Naive B cell (primary cell): Measurements from ENCODE around the gene MARK1. TPM values are rescaled to one million over a fixed set of nuclear protein-coding genes. Genes with fewer than 3 reads are reported as not detected.

ENCODE experiments used
- ATAC-seq, 2 donors: fragments of 150-1000 bp; cut with Tn5 transposase; 2 replicates each; pipeline ENCODE4 v1.10.0; 2021; ENCODE audit warnings: low read depth in 2 of 2, mild to moderate bottlenecking in 2 of 2, moderate library complexity in 2 of 2
- DNase-seq: peaks from one replicate; pipeline ENCODE4 v3.0.0; 2022
- H3K27ac Mint-ChIP-seq, 6 donors: one replicate each; pipeline ENCODE4 v1.8.0; 2020 to 2022; ENCODE audit warnings: mild to moderate bottlenecking in 6 of 6, mixed read lengths in 6 of 6, moderate library complexity in 5 of 6, inconsistent platforms in 2 of 6
- H3K27me3 Mint-ChIP-seq, 3 donors: one replicate each; pipeline ENCODE4 v1.8.0; 2021 to 2022; ENCODE audit warnings: mixed read lengths in 3 of 3, mild to moderate bottlenecking in 1 of 3
- H3K36me3 Mint-ChIP-seq, 2 donors: one replicate each; pipeline ENCODE4 v1.8.0; 2020 to 2022; ENCODE audit warnings: mixed read lengths in 2 of 2, inconsistent platforms in 1 of 2, mild to moderate bottlenecking in 1 of 2
- H3K4me1 Mint-ChIP-seq, 3 donors: one replicate each; pipeline ENCODE4 v1.8.0; 2020 to 2022; ENCODE audit warnings: mixed read lengths in 3 of 3, inconsistent platforms in 1 of 3, mild to moderate bottlenecking in 1 of 3, moderate library complexity in 1 of 3
- H3K4me3 Mint-ChIP-seq, 8 donors: one replicate each; pipeline ENCODE4 v1.8.0; 2020 to 2022; ENCODE audit warnings: mild to moderate bottlenecking in 8 of 8, mixed read lengths in 8 of 8, moderate library complexity in 8 of 8, inconsistent platforms in 2 of 8
- H3K9me3 Mint-ChIP-seq, 7 donors: one replicate each; pipeline ENCODE4 v1.8.0; 2020 to 2022; ENCODE audit warnings: mixed read lengths in 7 of 7, mild to moderate bottlenecking in 5 of 7, inconsistent platforms in 2 of 7, moderate library complexity in 1 of 7
- polyA plus RNA-seq, 6 donors: library from polyadenylated mRNA; unstranded; fragments of 300-500 nt; fragmentation: Illumina TruSeq; gene quantifications; one replicate each; pipeline ENCODE4 v1.2.3, GENCODE V29; 2021; ENCODE audit warnings: low read depth in 6 of 6

The MARK1 gene
- polyA plus RNA-seq = under 1 TPM in 2 of 6 donors, not detected in 4; 0.09 to 0.10 TPM

DNA sequence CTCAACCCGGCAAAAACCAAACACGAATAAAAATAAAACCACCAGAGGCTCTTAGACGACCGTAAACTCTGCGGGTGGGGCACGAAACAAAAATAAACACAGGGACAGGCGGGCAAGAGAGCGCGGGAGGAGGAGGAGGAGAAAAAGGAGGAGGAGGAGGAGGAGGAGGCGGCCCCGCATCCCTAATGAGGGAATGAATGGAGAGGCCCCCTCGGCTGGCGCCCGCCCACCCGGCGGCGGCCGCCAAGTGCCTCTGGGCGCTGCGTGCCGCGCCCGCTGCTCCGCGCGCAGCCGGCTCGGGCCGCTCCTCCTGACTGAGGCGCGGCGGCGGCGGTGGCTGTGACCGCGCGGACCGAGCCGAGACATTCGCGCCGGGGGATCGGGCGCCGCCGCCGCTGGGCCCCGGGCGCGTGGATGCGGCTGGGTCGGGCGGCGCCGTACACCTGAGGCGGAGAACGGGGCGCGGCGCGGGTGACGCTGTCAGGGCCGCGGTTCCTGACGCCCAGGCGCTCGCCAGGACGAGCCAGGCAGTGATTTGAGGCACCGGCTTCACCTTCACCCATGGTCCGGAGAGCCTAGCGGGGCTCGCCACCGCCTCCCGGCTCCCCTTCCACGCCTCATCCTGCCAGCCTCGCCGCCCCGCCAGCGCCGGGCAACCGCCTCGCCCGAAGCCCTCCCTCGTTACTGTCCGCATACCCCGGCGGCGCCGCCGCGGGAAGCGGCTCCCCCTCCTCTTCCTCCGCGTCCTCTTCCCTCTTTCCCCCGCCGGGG, at the start of gene MARK1:
TSS of gene MARK1 (plus strand) at position 229 of the 771 bp plus-strand sequence. CDS start 687 bp downstream, outside the sequence.
- ATAC-seq (peak; percentile 66 to 68), DNase-seq (no peak)
- peaks cover 0 to 14% (median 2%) of the 10 kb centered on the region in 7 donors for H3K9me3 Mint-ChIP-seq
- H3K4me3 Mint-ChIP-seq = peak within 1 kb of the TSS; percentile 76 to 92 (median 87)
- H3K27me3 Mint-ChIP-seq = peaks cover 64 to 70% (median 65%) of the 10 kb centered on the region in 3 donors
- H3K4me1 Mint-ChIP-seq = peaks cover 14 to 18% (median 16%) of the 10 kb centered on the region in 3 donors
- H3K27ac Mint-ChIP-seq = peak within 1 kb of the TSS in 4 of 6 donors; percentile 8 to 88 (median 30)
- peaks cover 0 to 9% of the 10 kb centered on the region in 2 donors for H3K36me3 Mint-ChIP-seq

DNA sequence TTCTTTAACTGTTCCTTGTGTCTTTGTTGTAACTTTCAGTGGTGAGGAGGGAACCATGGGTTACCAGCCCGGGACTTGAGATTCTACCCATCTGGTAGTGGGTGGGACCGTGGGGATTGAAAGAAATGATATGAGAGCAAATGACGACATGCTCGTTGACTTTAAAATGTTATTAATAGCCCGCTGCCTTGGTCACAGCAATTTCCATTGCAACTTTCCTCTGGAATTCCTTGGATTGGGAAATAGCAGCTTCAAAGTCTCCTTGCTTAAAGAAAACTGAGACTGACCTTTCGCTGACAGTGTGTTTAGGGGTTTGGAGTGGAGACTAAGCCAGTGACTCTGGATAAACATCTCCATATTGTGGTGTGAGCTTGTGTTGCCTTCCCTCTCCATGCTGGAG, 44.2 kb upstream of the MARK1 start:
- H3K36me3 Mint-ChIP-seq = no peaks in the 10 kb centered on the region
- no peak for ATAC-seq

DNA sequence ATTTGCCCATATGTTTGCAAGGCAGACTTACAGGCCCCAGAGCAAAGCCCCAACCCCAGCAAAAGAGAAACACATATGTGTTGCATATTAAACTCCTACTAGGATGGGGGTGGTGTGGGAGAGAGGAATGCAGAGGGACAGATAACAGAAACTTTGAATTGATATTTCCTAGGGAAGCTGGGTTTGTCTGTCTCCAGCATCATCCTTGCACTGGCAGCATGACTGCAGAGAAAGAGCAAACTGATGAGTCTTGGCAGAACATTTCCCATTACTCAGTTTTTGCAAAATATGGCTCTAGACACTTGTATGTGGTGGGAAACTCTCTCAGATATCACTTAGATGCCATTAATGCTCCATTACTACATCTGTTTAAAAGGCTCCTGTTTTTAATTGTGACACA, 43.8 kb upstream of the MARK1 start:
- no peak for ATAC-seq
- H3K4me1 Mint-ChIP-seq = no peaks in the 10 kb centered on the region
- H3K4me3 Mint-ChIP-seq = no peak overlapping the region
- H3K9me3 Mint-ChIP-seq = peaks cover 0 to 8% (median 0%) of the 10 kb centered on the region in 7 donors
- no peak overlapping the region for H3K27ac Mint-ChIP-seq
- no peak for DNase-seq
- peaks cover 8 to 18% (median 11%) of the 10 kb centered on the region in 3 donors for H3K27me3 Mint-ChIP-seq
- H3K36me3 Mint-ChIP-seq = no peaks in the 10 kb centered on the region

More for the DNA sequence above, 44.2 kb upstream of the MARK1 start:
- H3K4me1 Mint-ChIP-seq = no peaks in the 10 kb centered on the region
- H3K27ac Mint-ChIP-seq = no peak overlapping the region
- H3K9me3 Mint-ChIP-seq = peaks cover 0 to 8% (median 0%) of the 10 kb centered on the region in 7 donors
- no peak overlapping the region for H3K4me3 Mint-ChIP-seq
- peaks cover 4 to 18% (median 10%) of the 10 kb centered on the region in 3 donors for H3K27me3 Mint-ChIP-seq
- DNase-seq = no peak

DNA sequence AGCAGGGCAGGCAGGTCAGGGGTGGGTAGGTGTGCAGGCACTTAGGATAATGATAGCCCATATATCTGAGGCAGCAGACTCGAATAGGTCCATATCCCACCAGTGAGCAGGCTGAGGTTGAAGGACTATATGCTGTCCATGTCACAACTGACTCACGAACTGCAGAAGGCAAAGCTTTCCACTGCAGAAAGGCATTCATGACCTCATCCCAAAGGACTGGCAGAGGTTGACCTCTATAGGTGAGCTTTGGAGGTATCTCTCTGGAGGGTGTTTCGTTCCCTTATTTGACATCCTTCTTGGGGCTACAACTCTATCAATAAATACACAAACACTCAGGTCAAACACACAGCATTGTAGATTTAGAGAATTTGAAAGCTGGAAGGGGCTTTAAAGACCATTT, 42.8 kb upstream of the MARK1 start:
- Mint-ChIP-seq H3K9me3 (peaks cover 0 to 8% (median 0%) of the 10 kb centered on the region in 7 donors), H3K4me1 (no peaks in the 10 kb centered on the region), H3K27me3 (peaks cover 9 to 18% (median 9%) of the 10 kb centered on the region in 3 donors), H3K27ac (no peak overlapping the region), H3K4me3 (no peak overlapping the region), H3K36me3 (no peaks in the 10 kb centered on the region)
- DNase-seq (no peak), ATAC-seq (no peak)

DNA sequence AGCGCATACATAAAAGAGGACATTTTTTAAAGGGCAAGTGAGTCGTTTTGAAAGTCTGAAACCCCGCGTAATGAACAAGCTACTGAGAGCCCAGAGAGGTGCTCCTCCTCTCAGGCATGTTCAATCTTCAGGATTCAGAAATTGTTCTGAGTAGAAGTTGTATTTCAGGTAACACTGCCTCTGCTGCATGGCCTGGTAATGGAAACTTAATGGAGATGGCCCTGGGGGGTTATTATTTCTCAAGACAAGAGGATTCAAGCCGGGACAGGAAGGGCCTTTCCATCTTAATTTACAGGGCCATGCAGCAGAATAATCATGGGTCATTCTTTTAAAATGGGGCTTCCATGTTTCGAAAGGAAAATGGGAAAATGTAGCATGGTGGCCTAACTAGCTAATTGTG, 42.1 kb upstream of the MARK1 start:
- no peak for ATAC-seq
- Mint-ChIP-seq H3K36me3 (no peaks in the 10 kb centered on the region), H3K4me1 (no peaks in the 10 kb centered on the region), H3K27me3 (peaks cover 9 to 18% (median 9%) of the 10 kb centered on the region in 3 donors), H3K27ac (no peak overlapping the region), H3K9me3 (peaks cover 0 to 8% (median 0%) of the 10 kb centered on the region in 7 donors), H3K4me3 (no peak overlapping the region)
- DNase-seq = no peak

DNA sequence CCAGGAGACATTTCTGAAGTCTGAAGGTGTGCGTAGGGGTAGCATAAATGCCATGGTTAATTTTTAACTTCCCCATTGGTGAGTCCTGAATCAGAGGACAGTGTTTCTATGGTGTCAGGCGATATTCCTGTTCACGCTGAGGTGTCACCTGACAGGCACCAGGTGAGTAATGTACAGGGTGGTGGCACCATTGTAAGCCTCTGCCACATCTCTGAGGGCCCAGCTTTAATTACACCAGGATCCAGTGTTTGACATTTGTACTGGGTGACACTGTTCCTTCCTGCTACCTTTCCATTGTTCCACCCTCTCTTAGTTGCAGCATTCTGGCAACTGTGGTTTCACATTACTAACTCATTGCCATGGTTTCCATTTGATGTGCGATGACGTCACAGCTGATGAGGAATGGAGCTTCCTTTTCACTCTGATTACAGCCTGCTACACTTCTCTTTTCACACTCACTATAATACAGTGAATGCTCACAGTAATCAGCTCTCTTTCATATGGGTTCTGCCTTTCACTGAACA, 40.6 kb upstream of the MARK1 start:
- H3K36me3 Mint-ChIP-seq = no peaks in the 10 kb centered on the region
- no peak overlapping the region for H3K4me3 Mint-ChIP-seq
- peaks cover 0 to 4% (median 0%) of the 10 kb centered on the region in 7 donors for H3K9me3 Mint-ChIP-seq
- H3K4me1 Mint-ChIP-seq = no peaks in the 10 kb centered on the region
- DNase-seq (no peak), ATAC-seq (no peak)
- peaks cover 9 to 13% (median 9%) of the 10 kb centered on the region in 3 donors for H3K27me3 Mint-ChIP-seq
- no peak overlapping the region for H3K27ac Mint-ChIP-seq

DNA sequence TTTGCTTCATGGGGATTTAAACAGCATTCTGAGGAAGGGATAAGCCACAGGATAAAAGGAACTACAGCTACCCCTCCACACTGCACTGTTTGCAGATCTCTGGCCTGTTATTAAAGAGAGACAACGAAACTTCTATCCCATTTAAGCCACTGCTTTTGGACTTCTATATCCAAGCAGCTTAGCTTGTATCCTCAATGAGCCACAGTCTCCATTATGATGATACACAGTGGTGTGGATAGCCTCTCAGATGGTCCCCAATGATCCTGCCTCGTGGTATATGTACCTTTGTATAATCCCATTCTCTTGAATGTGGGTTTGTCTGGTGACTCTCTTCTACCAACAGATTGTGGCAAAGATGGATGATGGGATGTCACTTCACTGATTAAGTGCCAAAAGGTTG, 36.0 kb upstream of the MARK1 start:
- no peak overlapping the region for H3K4me3 Mint-ChIP-seq
- no peak for DNase-seq
- H3K36me3 Mint-ChIP-seq = no peaks in the 10 kb centered on the region
- H3K9me3 Mint-ChIP-seq = peaks cover 0 to 2% (median 0%) of the 10 kb centered on the region in 7 donors
- peaks cover 18 to 33% (median 18%) of the 10 kb centered on the region in 3 donors for H3K27me3 Mint-ChIP-seq
- no peak for ATAC-seq
- H3K27ac Mint-ChIP-seq = no peak overlapping the region
- no peaks in the 10 kb centered on the region for H3K4me1 Mint-ChIP-seq

DNA sequence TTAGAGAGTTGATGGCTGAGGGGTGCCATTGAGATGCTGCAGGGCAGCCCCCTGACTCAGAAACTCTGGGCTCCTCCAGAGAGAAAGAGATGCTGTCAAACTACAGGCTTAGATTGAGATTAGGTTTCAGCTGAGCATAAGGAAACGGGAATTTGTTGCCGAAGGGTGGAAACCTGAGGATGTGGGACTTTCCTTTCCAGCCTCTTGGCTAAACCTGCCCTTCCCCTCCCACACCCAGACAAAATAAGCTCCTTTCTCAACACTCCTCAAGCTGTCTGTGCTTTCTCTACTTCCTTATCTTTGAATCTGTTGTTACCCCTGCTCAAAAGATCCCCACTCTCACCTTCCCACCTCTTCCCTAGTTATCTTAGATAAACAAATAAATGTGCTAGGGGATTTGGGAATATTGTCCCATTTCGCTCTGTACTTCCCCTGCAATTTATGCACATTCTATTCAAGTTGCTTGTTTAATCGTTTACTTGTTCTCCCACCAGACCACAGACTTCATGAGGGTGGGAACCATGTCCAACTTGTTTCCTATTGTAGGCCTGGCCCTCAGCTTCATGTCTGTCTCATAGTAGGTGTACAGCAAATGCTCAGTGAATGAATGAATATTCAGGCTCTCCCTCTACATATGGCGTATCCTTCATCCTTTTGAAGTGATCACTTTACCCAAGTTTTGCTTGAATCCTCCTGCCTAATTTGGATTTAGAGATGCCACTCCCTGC, 30.6 kb upstream of the MARK1 start:
- Mint-ChIP-seq H3K9me3 (peaks cover 0 to 2% (median 0%) of the 10 kb centered on the region in 7 donors), H3K4me1 (no peaks in the 10 kb centered on the region), H3K36me3 (no peaks in the 10 kb centered on the region), H3K27ac (no peak overlapping the region), H3K27me3 (peaks cover 9 to 44% (median 12%) of the 10 kb centered on the region in 3 donors), H3K4me3 (no peak overlapping the region)
- DNase-seq = no peak
- no peak for ATAC-seq

DNA sequence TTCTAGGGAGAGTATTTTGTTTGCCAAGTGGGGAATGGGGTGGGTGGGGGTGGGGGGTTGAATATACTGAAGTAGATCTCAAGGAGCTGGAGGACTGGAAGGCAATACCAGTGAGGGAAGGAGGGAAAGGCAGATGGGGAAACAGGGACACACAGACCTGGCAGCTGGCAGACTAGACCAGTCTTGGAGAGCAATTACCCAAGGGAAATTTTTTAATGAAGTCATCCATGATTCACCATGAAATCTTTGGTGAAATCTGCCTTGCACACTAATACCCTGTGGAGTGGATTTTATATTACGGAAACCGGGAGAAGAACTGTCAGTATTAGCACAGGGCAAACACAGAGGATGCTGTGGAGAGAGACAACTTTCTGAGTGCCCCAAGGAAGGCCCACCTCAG, 29.7 kb upstream of the MARK1 start:
- Mint-ChIP-seq H3K36me3 (no peaks in the 10 kb centered on the region), H3K27ac (no peak overlapping the region), H3K4me1 (no peaks in the 10 kb centered on the region), H3K4me3 (no peak overlapping the region), H3K27me3 (peaks cover 9 to 44% (median 12%) of the 10 kb centered on the region in 3 donors), H3K9me3 (peaks cover 0 to 2% (median 0%) of the 10 kb centered on the region in 7 donors)
- ATAC-seq = no peak
- DNase-seq = no peak

DNA sequence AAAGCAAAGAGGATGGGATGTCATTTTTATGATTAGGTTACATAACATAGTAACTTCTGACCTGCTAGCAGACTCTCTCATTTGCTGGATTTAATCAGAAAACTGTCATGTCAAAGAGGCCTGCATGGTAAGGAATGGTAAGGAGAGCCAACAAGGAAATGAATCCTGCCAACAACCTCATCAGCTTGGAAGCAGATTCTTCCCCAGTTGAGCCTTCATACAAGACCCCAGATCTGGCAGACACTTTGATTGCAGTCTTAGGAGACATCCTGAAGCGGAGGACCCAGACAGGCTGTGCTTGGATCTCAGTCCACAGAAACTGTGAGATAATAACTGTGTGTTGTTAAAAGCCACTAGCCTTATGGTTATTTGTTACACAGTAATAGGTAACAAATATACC, 27.6 kb upstream of the MARK1 start:
- Mint-ChIP-seq H3K36me3 (no peaks in the 10 kb centered on the region), H3K4me1 (no peaks in the 10 kb centered on the region), H3K9me3 (no peaks in the 10 kb centered on the region), H3K27me3 (peaks cover 0 to 35% (median 6%) of the 10 kb centered on the region in 3 donors), H3K4me3 (no peak overlapping the region), H3K27ac (no peak overlapping the region)
- DNase-seq (no peak), ATAC-seq (no peak)

DNA sequence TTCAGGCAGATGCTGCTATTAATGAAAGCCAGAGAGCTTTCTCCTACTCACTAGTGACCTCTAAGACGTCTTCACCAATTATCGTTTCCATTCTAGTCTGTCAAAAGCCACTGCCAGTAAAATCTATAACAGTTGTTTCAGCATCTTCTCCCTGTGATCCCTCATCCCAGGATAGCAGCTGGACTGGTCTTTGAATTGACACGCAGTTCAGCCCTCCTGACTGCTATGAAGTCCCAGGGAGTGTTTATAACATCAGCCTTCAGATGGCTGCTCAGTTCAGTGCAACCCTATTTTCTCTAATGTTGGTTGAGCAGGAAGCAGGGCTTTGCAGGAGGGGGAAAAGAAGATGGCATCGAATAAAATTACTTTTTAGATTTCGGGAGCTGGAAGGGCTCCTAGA, 23.6 kb upstream of the MARK1 start:
- H3K4me1 Mint-ChIP-seq = no peaks in the 10 kb centered on the region
- no peak overlapping the region for H3K27ac Mint-ChIP-seq
- H3K27me3 Mint-ChIP-seq = peaks cover 0 to 17% (median 6%) of the 10 kb centered on the region in 3 donors
- H3K9me3 Mint-ChIP-seq = no peaks in the 10 kb centered on the region
- H3K4me3 Mint-ChIP-seq = no peak overlapping the region
- no peaks in the 10 kb centered on the region for H3K36me3 Mint-ChIP-seq
- DNase-seq = no peak
- ATAC-seq = no peak

DNA sequence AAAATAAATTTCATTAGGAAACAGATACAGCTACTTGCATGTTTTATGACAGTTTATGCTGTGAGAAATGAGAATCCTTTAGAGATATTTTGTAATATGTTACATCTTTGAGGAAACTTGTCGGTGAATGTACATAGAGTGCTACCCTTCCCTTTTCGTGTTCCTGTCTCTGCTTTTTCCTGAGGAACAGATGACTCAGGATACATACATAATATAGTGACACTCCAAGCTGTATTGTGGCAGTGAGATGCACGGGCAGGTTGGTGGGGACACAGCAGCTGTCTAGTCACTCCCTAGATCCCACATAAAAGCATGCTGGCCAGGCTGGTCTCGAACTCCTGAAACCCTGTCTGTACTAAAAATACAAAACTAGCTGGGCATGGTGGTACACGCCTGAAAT, 20.9 kb upstream of the MARK1 start:
- ATAC-seq (no peak), DNase-seq (no peak)
- Mint-ChIP-seq H3K27ac (no peak overlapping the region), H3K27me3 (peaks cover 0 to 15% (median 10%) of the 10 kb centered on the region in 3 donors), H3K4me3 (no peak overlapping the region), H3K36me3 (no peaks in the 10 kb centered on the region), H3K4me1 (no peaks in the 10 kb centered on the region), H3K9me3 (no peaks in the 10 kb centered on the region)

DNA sequence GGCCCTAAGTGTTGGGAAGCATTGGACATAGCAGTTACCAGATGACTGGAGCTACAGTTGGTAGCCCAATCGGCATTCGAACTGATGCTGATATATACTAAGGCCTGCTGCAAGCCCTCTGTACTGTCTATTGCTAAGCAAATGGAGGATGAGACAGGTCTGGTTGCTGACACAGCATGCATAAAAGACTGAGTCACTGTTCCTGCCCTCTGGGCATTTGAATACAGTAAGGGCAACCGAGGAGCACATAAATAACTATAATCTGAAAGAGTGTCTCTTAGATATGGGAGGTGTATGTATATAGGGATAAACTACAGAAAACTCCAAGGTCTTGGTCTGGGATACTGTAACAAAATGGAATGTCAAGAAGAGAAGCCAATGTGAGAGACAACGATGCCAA, 16.8 kb upstream of the MARK1 start:
- Mint-ChIP-seq H3K27ac (no peak overlapping the region), H3K4me1 (no peaks in the 10 kb centered on the region), H3K36me3 (no peaks in the 10 kb centered on the region), H3K27me3 (peaks cover 0 to 13% (median 0%) of the 10 kb centered on the region in 3 donors), H3K4me3 (no peak overlapping the region), H3K9me3 (no peaks in the 10 kb centered on the region)
- DNase-seq (no peak), ATAC-seq (no peak)
